Hepatic stellate cell (primary cell): ENCODE measurements around the gene AVEN.
"Not testable (repeated sequence)": the region's sequence is repeated elsewhere in the genome, so short reads cannot be mapped to it uniquely, and the experiment has no call there.

Source experiments
- DNase-seq: peaks from one replicate; pipeline ENCODE4 v3.0.0; 2011; ENCODE audit warnings: low spot score

The AVEN gene

GRCh38 chr15:34039790-34040113 is 748 bp upstream of the AVEN start:
- no peak for DNase-seq

DNA sequence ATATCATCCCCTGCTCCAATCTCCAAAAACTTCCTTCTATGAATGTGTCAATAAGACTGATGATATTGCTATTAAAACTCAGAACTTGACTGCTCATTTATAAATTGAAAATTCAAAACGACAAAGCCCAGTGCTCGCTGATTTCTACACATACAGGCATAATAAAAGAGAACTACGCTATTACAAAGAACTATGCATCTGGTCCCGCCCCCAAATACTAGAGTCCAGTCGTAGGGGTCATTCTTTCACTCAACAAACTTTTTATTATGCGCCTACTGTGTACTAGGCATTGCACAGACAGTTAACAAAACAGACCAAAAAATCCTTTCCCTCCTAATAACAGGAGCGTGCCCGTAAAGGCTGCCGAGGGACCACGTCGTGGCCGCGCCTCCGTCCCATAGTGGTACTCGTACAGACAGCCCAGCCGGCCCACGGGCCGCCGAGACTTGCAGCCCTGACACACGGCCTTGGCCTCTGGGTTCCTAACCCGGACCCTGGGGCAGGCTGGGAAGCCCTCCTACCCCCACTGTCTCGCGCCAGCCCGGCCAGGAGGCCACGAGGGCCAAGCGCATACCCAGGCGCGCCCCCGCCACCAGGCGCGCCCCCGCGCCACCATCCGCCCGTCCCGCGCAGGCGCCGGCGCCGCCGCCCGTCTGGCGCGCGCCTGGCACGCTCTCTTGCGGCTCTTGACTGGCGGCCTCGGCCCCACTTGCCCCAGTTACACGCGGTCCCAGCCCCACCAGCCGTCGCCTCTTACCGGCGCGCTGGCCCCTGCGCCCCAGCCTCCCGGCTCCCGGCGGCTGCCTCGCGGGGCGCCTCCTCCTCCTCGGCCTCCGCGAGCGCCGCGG is 757 bp downstream of the AVEN start:
- DNase-seq: peak; percentile 75

DNA sequence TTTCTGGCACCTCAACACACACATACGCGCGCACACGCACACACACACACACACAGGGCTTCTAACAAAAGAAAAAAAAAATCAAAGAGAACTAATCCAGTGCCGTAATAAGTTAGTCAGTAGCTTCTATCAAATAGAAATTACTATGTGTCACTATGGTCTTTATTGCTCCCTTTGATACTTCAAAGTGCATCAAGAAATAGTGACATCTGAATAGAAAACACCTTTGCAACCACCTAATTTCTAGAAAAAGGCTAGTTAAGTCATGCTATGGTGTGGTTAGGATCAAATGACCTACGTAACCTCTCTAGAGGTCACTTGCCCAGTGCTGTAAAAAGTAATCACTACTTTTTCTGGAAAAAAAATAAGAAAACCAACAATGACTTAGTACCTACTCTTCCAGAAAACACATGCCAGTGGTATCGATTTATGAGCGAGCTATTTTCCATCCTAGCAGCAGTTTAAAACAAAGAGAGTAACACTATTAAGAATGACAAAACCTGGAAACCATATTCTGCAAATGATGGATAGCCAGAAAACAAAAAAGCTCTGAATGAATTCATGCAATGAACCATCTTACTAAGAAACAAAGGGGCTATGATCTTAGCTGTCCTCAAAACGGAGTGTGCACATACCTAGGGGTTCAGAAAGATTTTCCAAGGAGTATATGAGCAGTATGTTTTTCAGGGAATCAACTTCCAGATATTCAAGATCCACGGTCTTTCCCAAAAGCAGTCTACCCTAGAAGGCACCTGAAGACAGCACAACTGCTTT is 6.8 kb downstream of the AVEN start:
- no peak for DNase-seq

GRCh38 chr15:34027606-34028005 is 11.4 kb downstream of the AVEN start:
- DNase-seq: no peak

GRCh38 chr15:34025252-34025651 is 13.8 kb downstream of the AVEN start:
- no peak for DNase-seq

- no peak for DNase-seq
These were observed 15.1 kb downstream of the AVEN start for GRCh38 chr15:34023907-34024306.

GRCh38 chr15:34019369-34019990 is 19.5 kb downstream of the AVEN start:
- DNase-seq: no peak

DNA sequence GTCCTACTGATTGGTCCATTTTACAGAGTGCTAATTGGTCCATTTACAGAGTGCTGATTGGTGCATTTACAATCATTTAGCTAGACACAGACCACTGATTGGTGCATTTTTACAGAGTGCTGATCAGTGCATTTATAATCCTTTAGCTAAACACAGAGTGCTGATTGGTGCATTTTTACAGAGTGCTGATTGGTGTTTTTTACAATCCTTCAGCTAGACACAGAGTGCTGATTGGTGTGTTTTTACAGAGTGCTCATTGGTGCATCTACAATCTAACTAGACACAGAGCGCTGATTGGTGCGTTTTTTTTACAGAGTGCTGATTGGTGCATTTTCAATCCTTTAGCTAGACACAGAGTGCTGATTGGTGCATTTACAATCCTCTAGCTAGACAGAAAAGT is 20.3 kb downstream of the AVEN start:
- DNase-seq: not testable (repeated sequence)

DNA sequence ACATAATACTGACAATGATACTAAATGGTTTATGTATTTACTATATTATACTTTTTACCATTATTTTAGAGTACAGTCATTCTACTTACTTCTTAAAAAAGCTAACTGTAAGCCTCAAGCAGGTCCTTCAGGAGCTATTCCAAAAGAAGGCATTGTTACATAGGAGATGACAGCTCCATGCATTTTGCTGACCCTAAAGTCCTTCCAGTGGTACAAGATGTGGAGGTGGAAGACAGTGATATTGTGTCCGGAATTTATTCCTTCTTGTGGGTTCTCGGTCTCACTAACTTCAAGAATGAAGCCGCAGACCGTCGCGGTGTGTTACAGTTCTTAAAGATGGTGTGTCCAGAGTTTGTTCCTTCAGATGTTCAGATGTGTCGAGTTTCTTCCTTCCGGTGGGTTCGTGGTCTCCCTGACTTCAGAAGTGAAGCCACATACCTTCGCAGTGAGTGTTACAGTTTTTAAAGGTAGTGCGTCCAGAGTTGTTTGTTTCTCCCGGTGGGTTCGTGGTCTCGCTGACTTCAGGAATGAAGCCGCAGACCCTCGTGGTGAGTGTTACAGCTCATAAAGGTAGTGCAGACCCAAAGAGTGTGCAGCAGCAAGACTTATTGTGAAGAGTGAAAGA is 20.9 kb downstream of the AVEN start:
- DNase-seq: no peak

DNA sequence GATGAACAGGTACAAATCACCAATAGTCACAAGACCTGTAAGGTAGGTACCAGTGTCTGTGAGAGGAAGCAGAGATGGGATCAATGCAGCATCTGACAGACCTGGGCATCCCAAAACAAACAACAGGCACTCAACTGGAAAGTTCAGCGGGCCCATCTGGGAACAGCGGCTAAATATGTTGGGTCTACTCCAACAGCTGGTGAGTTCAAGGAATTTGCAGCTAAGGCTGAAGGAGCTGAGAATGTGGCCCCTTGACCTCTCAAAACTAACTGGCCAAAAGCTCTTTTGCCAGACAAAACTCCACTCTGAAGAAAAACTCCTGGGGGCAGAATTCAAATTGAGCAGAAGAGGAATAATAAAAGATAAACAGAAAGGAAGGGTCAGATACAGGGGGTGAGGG is 24.4 kb downstream of the AVEN start:
- DNase-seq: peak; percentile 29

GRCh38 chr15:34013746-34014145 is 25.3 kb downstream of the AVEN start:
- DNase-seq: no peak

DNA sequence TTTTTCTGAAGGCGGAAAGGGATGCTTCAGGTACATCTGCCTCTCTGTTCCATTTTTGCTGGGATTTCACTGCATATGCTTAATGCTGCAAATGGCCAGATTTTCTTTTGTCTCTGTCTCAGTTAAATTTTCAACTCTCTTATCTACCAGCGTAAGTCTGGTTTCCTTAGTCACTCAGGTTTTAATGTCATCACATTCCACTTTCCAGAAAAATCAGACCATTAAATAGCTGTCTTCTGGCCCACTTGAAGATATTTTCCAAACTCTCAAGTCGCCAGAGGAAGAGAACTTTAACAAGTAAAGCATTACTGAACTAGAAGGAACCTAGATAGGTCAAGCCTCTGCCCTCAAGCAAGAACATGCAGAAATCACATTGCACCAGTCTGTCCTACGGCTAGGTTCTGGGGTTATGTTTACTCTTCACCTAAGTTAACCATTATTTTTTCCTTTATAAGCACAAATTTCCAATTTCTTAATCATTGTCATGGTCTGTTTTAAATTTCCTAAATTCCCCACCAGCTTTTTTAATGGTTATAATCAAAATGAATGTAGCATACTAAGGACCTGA is 26.5 kb downstream of the AVEN start:
- no peak for DNase-seq

DNA sequence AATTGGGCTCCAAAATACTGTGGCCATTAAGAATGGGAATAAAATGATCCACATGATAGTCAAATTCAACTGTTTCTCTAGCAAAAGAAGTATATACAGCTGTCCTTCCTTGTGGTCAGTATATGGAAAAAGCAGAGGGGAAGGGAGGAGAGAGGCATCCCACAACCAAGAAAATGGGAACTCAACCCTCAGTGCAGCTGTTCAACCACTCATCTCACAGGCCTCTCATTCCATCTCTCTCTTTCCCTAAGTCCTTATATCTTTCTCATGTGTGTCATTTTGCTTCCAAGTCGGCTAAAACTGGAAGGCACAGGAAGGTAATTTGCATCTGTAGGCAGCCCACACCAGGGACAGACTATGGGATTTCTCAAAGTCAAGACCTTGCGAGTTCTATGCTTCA is 27.5 kb downstream of the AVEN start:
- DNase-seq: no peak

DNA sequence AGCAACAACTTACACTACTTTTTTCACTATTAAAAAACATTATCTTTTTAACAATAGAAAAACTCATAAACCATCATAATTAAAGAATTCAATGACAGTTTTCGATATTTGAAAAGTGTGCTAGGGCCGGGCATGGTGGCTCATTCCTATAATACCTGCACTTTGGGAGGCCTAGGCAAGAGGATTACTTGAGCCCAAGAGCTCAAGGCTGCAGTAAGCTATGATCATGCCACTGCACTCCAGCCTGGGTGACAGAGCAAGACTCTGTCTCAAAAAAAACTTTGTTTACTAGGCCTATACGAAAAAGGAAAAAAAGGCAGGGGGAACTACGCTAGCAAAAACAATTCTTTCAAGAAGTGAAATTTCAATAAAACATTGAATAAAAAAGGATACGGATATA is 28.1 kb downstream of the AVEN start:
- no peak for DNase-seq

DNA sequence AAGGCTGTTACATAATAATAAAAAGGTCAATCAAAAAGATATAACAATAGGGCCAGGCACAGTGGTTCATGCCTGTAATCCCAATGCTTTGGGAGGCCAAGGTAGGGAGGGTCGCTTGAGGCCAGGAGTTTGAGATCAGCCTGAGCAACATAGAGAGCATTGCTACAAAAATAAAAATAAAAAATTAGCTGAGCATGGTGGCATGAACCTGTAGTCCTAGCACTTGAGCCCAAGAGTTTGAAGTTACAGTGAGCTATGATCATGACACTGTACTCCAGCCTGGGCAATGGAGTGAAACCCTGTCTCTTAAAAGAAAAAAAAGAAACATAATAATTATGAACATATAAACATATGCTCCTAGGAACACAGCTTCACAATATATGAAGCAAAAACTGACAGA is 29.3 kb downstream of the AVEN start:
- no peak for DNase-seq

GRCh38 chr15:34006381-34006780 is 32.6 kb downstream of the AVEN start:
- DNase-seq: no peak

GRCh38 chr15:34001536-34001935 is 37.5 kb downstream of the AVEN start:
- no peak for DNase-seq

DNA sequence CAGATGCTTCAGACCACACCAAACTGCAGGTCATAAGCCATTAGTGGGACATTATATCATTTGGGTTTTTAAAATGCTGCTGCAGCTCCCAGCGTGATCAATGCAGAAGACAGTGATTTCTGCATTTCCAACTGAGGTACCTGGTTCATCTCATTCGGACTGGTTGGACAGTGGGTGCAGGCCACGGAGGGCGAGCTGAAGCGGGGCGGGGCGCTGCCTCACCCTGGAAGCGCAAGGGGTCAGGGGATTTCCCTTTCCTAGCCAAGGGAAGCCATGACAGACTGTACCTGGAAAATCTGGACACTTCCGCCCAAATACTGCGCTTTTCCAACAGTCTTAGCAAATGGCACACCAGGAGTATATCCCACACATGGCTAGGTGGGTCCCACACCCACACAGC is 43.3 kb downstream of the AVEN start:
- not testable (repeated sequence) for DNase-seq

GRCh38 chr15:33994005-33994615 is 44.9 kb downstream of the AVEN start:
- no peak for DNase-seq

DNA sequence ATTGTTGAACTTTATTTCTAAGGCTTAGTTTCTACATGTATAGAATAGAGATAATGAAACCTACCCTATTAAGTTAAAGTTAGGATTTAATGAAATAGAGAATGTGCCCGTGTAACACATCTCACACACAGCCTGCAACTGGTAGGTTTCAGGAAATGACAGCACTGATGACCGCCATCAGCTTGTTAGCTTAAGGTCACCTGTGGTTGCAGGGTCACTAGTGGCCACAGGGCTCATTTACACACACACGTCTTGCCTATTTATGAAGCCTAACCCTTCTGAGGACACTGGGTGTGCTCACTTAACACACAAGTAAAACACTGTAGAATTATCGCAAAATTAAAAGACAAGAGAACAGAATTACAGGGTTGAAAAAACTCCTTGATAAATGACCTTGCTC is 50.6 kb downstream of the AVEN start:
- no peak for DNase-seq

- no peak for DNase-seq
These were observed 51.6 kb downstream of the AVEN start for GRCh38 chr15:33987444-33987843.

DNA sequence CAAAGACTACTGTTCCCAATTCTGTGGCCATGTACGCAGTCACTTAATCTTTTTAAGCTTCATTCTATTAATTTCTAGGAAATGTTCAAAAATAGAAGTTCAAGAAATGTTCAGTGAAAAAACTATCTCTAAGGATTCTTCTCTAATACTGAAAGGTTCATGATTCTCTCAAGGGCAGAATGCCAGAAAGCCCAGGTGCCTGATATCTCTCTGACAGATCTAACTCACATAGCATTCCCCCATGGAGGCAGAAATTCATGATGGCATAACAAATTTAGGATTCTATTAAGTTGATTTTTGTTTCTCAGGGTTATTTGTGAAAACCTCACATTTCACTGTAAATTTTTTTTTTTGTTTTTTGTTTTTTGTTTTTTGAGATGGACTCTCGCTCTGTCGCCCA is 53.3 kb downstream of the AVEN start:
- no peak for DNase-seq
